H9 (cell line): ENCODE data around the gene LMX1A. TPM values are rescaled to one million over a fixed set of nuclear protein-coding genes. Genes with fewer than 3 reads are reported as not detected.

Source experiments
- DNase-seq: peaks from one replicate; pipeline ENCODE4 v3.0.0-alpha.2; 2017
- H2AFZ ChIP-seq: one replicate; pipeline ENCODE4 v1.6.1; 2013; ENCODE audit warnings: mild to moderate bottlenecking, low read length, control low read depth, moderate library complexity
- H2AK5ac ChIP-seq: 2 replicates; pipeline ENCODE4 v1.6.1; 2013; ENCODE audit warnings: low read length, control low read depth, mixed read lengths; ENCODE audit not compliant: insufficient read length
- H2BK120ac ChIP-seq: one replicate; pipeline ENCODE4 v1.6.1; 2013; ENCODE audit warnings: low read depth, mild to moderate bottlenecking, low read length, control low read depth, inconsistent platforms; ENCODE audit not compliant: poor library complexity, severe bottlenecking
- H2BK12ac ChIP-seq: 2 replicates; pipeline ENCODE4 v1.6.1; 2013; ENCODE audit warnings: low read length, control low read depth, mixed read lengths, low read depth; ENCODE audit not compliant: insufficient read length
- H2BK15ac ChIP-seq: 2 replicates; pipeline ENCODE4 v1.6.1; 2013; ENCODE audit warnings: low read depth, low read length, control low read depth
- H2BK20ac ChIP-seq: one replicate; pipeline ENCODE4 v1.6.1; 2013; ENCODE audit warnings: low read depth, mild to moderate bottlenecking, low read length, control low read depth, inconsistent platforms; ENCODE audit not compliant: poor library complexity, severe bottlenecking
- H2BK5ac ChIP-seq: 2 replicates; pipeline ENCODE4 v1.6.1; 2013; ENCODE audit warnings: low read length, control low read depth, mixed read lengths; ENCODE audit not compliant: insufficient read length
- H3K14ac ChIP-seq: 2 replicates; pipeline ENCODE4 v1.6.1; 2013; ENCODE audit warnings: low read length, control low read depth; ENCODE audit not compliant: insufficient read depth
- H3K18ac ChIP-seq: 2 replicates; pipeline ENCODE4 v1.6.1; 2013; ENCODE audit warnings: low read depth, mild to moderate bottlenecking, mixed read lengths, low read length, control low read depth; ENCODE audit not compliant: insufficient read length
- H3K23ac ChIP-seq: 2 replicates; pipeline ENCODE4 v1.6.1; 2013; ENCODE audit warnings: low read length, control low read depth, mixed read lengths, low read depth; ENCODE audit not compliant: insufficient read length
- H3K23me2 ChIP-seq: 2 replicates; pipeline ENCODE4 v1.6.1; 2013; ENCODE audit warnings: low read depth, mild to moderate bottlenecking, mixed read lengths, low read length, control low read depth; ENCODE audit not compliant: insufficient read length, poor library complexity, severe bottlenecking
- H3K27ac ChIP-seq: 2 replicates; pipeline ENCODE4 v1.5.1; 2013; ENCODE audit warnings: low read length, control low read depth, mixed read lengths, low read depth; ENCODE audit not compliant: insufficient read length
- H3K27me3 ChIP-seq: 2 replicates; pipeline ENCODE4 v1.6.1; 2013; ENCODE audit warnings: low read length, control low read depth, inconsistent platforms; ENCODE audit not compliant: insufficient read depth
- H3K4ac ChIP-seq: 2 replicates; pipeline ENCODE4 v1.6.1; 2013; ENCODE audit warnings: low read depth, mild to moderate bottlenecking, control low read depth, inconsistent platforms, low read length, moderate library complexity
- H3K4me1 ChIP-seq: 2 replicates; pipeline ENCODE4 v1.6.1; 2013; ENCODE audit warnings: low read length, control low read depth, inconsistent platforms; ENCODE audit not compliant: insufficient read depth
- H3K4me2 ChIP-seq: 2 replicates; pipeline ENCODE4 v1.6.1; 2013; ENCODE audit warnings: low read length, control low read depth, mixed read lengths; ENCODE audit not compliant: insufficient read length, insufficient read depth
- H3K56ac ChIP-seq: 2 replicates; pipeline ENCODE4 v1.6.1; 2013; ENCODE audit warnings: low read depth, mild to moderate bottlenecking, mixed read lengths, low read length, control low read depth; ENCODE audit not compliant: insufficient read length
- H3K79me1 ChIP-seq: 2 replicates; pipeline ENCODE4 v1.6.1; 2013; ENCODE audit warnings: low read depth, mild to moderate bottlenecking, moderate library complexity, low read length, control low read depth, inconsistent platforms; ENCODE audit not compliant: insufficient read depth, poor library complexity, severe bottlenecking
- H3K79me2 ChIP-seq: 2 replicates; pipeline ENCODE4 v1.6.1; 2013; ENCODE audit warnings: low read length, control low read depth, inconsistent platforms; ENCODE audit not compliant: insufficient read depth
- H3K9ac ChIP-seq: 2 replicates; pipeline ENCODE4 v1.6.1; 2013; ENCODE audit warnings: low read length, control low read depth, mixed read lengths; ENCODE audit not compliant: insufficient read length; ENCODE audit errors: extremely low read depth
- H3K9me3 ChIP-seq: one replicate; pipeline ENCODE4 v1.6.1; 2013; ENCODE audit warnings: low read depth, low read length, inconsistent platforms; ENCODE audit not compliant: control insufficient read depth
- H3T11ph ChIP-seq: one replicate; pipeline ENCODE4 v1.6.1; 2013; ENCODE audit warnings: mild to moderate bottlenecking, low read length, control low read depth, inconsistent platforms
- H4K20me1 ChIP-seq: one replicate; pipeline ENCODE4 v1.6.1; 2013; ENCODE audit not compliant: control insufficient read depth, insufficient read length, insufficient read depth
- H4K5ac ChIP-seq: 2 replicates; pipeline ENCODE4 v1.6.1; 2013; ENCODE audit warnings: low read depth, mild to moderate bottlenecking, mixed read lengths, low read length, control low read depth; ENCODE audit not compliant: insufficient read length
- H4K8ac ChIP-seq: replicated peaks from 2 replicates; pipeline ENCODE4 v1.6.1; 2013; ENCODE audit warnings: low read length, control low read depth, mixed read lengths, low read depth; ENCODE audit not compliant: insufficient read length
- H4K91ac ChIP-seq: 2 replicates; pipeline ENCODE4 v1.6.1; 2013; ENCODE audit warnings: low read depth, mild to moderate bottlenecking, moderate library complexity, mixed read lengths, low read length, control low read depth; ENCODE audit not compliant: insufficient read length
- H3K27ac Mint-ChIP-seq, 3 experiments: 2 replicates in 2 of 3; 3 replicates in 1 of 3; pipeline ENCODE4 v1.8.0; 2020 to 2021; ENCODE audit warnings: mixed read lengths in 3 of 3, mild to moderate bottlenecking in 1 of 3, moderate library complexity in 1 of 3
- H3K27me3 Mint-ChIP-seq: 2 replicates; pipeline ENCODE4 v1.8.0; 2021; ENCODE audit warnings: low read depth, mild to moderate bottlenecking, moderate library complexity, mixed read lengths
- H3K36me3 Mint-ChIP-seq, 3 experiments: 2 replicates in 2 of 3; 3 replicates in 1 of 3; pipeline ENCODE4 v1.8.0; 2020 to 2021; ENCODE audit warnings: low read depth in 3 of 3, mixed read lengths in 3 of 3; ENCODE audit not compliant: insufficient read depth in 1 of 3
- H3K4me1 Mint-ChIP-seq, 2 experiments: 2 replicates each; pipeline ENCODE4 v1.8.0; 2020; ENCODE audit warnings: mixed read lengths in 2 of 2
- H3K4me3 Mint-ChIP-seq, 2 experiments: 2 replicates in 1 of 2; 3 replicates in 1 of 2; pipeline ENCODE4 v1.8.0; 2020 to 2021; ENCODE audit warnings: mild to moderate bottlenecking in 2 of 2, mixed read lengths in 2 of 2, moderate library complexity in 1 of 2
- H3K9me3 Mint-ChIP-seq, 2 experiments: 2 replicates in 1 of 2; 3 replicates in 1 of 2; pipeline ENCODE4 v1.8.0; 2020; ENCODE audit warnings: mild to moderate bottlenecking in 2 of 2, mixed read lengths in 2 of 2, moderate library complexity in 1 of 2
- CTCF ChIP-seq: fragments of 200-600 bp; sonication (generic); conservative IDR thresholded peaks from 3 replicates; pipeline ENCODE4 v1.8.0; 2021; ENCODE audit warnings: antibody characterized with exemption, mild to moderate bottlenecking
- WGBS: extraction: QIAGEN DNeasy Blood & Tissue Kit; methylation state at CpG from one replicate; pipeline ENCODE4 v1.1.7; 2013; ENCODE audit warnings: missing lambda C conversion rate, low lambda C conversion rate, mixed read lengths; ENCODE audit not compliant: insufficient read length; ENCODE audit errors: extremely low coverage; 5-methylcytosine and 5-hydroxymethylcytosine counted together
- total RNA-seq: library from RNA; stranded (reverse); gene quantifications from 2 replicates; pipeline ENCODE4 v1.2.1, GENCODE V29; 2021

LMX1A gene
- total RNA-seq, 1 experiment from 2014 or later, result not detected

DNA sequence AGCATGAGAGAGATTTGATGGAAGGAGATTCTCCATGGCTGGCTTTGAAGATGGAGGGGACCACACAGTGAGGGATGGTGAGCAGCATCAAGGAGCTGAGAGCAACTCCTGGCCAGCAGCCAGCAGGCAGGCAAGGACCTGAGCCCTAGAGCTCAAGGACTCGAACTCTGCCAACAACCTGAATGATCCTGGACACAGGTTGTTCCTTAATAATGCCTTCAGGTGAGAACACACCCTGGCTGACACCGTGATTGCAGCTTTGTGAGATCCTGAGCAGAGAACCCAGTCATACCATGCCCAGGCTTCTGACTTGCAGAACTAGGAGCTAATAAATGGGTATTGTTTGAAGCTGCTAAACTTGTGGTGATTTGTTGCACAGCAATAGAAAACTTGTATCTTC lies 183.1 kb downstream of the LMX1A start:
- Histone ChIP-seq H3K4me1 (peaks cover 4% of the 10 kb centered on the region; the same call in 1 of the 2 replicates), H4K91ac (no peak overlapping the region), H3K79me1 (no peaks in the 10 kb centered on the region), H3K27ac (no peak overlapping the region), H3K23ac (no peak overlapping the region), H3T11ph (no peak overlapping the region), H4K5ac (no peak overlapping the region), H3K18ac (no peak overlapping the region), H3K4me2 (no peak overlapping the region), H4K8ac (no peak overlapping the region), H2AK5ac (no peak overlapping the region), H4K20me1 (no peaks in the 10 kb centered on the region), H2BK20ac (no peak overlapping the region), H3K4ac (no peak overlapping the region), H3K9ac (no peak overlapping the region), H3K14ac (no peak overlapping the region), H3K56ac (no peak overlapping the region), H3K27me3 (no peaks in the 10 kb centered on the region), H3K23me2 (no peaks in the 10 kb centered on the region), H3K79me2 (no peaks in the 10 kb centered on the region), H2BK120ac (no peak overlapping the region), H2BK5ac (no peak overlapping the region), H2BK12ac (no peak overlapping the region), H3K9me3 (no peaks in the 10 kb centered on the region), H2BK15ac (no peak overlapping the region), H2AFZ (no peak overlapping the region)
- no peak for TF ChIP-seq CTCF
- DNase-seq, result no peak
- Mint-ChIP-seq H3K9me3 (no peaks in the 10 kb centered on the region), H3K27me3 (peaks cover 6% of the 10 kb centered on the region), H3K4me1 (peaks cover 8 to 10% of the 10 kb centered on the region in 2 experiments), H3K4me3 (no peak overlapping the region), H3K36me3 (no peaks in the 10 kb centered on the region), H3K27ac (no peak overlapping the region)
- no CpG with 5 or more reads among the region's 2 CpGs for WGBS
